GM18907 (cell line): ENCODE measurements around the gene ANKRD35.
"Not testable (repeated sequence)": the region's sequence is repeated elsewhere in the genome, so short reads cannot be mapped to it uniquely, and the experiment has no call there.

Experiments used
- ATAC-seq: cut with Tn5 transposase; IDR thresholded peaks from one replicate; pipeline ENCODE4 v1.9.1; 2021; ENCODE audit warnings: mild to moderate bottlenecking, moderate library complexity; ENCODE audit not compliant: unreplicated experiment

ANKRD35 gene

GRCh38 chr1:145858238-145858900, 27.3 kb downstream of the ANKRD35 start:
- ATAC-seq: no peak

GRCh38 chr1:145857170-145857569, 28.5 kb downstream of the ANKRD35 start:
- no peak for ATAC-seq

GRCh38 chr1:145855426-145855948, 30.2 kb downstream of the ANKRD35 start:
- no peak for ATAC-seq

GRCh38 chr1:145849356-145850160, 36.1 kb downstream of the ANKRD35 start:
- no peak for ATAC-seq

GRCh38 chr1:145847827-145848226, 37.8 kb downstream of the ANKRD35 start:
- no peak for ATAC-seq

GRCh38 chr1:145846201-145846612, 39.5 kb downstream of the ANKRD35 start:
- ATAC-seq: no peak

- peak; percentile 59 for ATAC-seq
Observed at GRCh38 chr1:145845514-145846161, 40.0 kb downstream of the ANKRD35 start, which contains the start of gene NUDT17. TSS of gene NUDT17 (plus strand) at chr1:145845630. CDS start at chr1:145845641, 11 bp downstream.

- peak; percentile 82 for ATAC-seq
Observed at GRCh38 chr1:145845144-145845513, 40.5 kb downstream of the ANKRD35 start.

- no peak for ATAC-seq
Observed at GRCh38 chr1:145843031-145843430, 42.6 kb downstream of the ANKRD35 start.

GRCh38 chr1:145837656-145838055, 48.0 kb downstream of the ANKRD35 start:
- ATAC-seq: no peak

GRCh38 chr1:145830810-145831209, 54.9 kb downstream of the ANKRD35 start:
- ATAC-seq: not testable (repeated sequence)

- ATAC-seq: no peak
Observed at GRCh38 chr1:145828367-145829026, 57.2 kb downstream of the ANKRD35 start.

GRCh38 chr1:145827966-145828365, 57.7 kb downstream of the ANKRD35 start:
- ATAC-seq: no peak

- no peak for ATAC-seq
Observed at GRCh38 chr1:145826030-145826429, 59.6 kb downstream of the ANKRD35 start.

GRCh38 chr1:145824499-145824842, 61.2 kb downstream of the ANKRD35 start:
- no peak for ATAC-seq

- ATAC-seq: peak; percentile 84
Observed at GRCh38 chr1:145823565-145824498, 61.8 kb downstream of the ANKRD35 start, which contains the start of the genes POLR3C and RNF115. TSS of gene POLR3C (plus strand) at chr1:145824200. CDS start at chr1:145825777, 1,577 bp downstream. TSS of gene RNF115 (minus strand) at chr1:145824095. CDS start at chr1:145823873, 222 bp downstream.

- not testable (repeated sequence) for ATAC-seq
Observed at GRCh38 chr1:145822779-145823331, 62.8 kb downstream of the ANKRD35 start.

- ATAC-seq: peak; percentile 45
Observed at GRCh38 chr1:145818095-145818494, 67.6 kb downstream of the ANKRD35 start.
